Measurements from ENCODE around the gene DUOXA2.
A peak's percentile ranks its signal among the peaks of the same experiment; 100 is the strongest.
"Not testable (repeated sequence)": the region's sequence is repeated elsewhere in the genome, so short reads cannot be mapped to it uniquely, and the experiment has no call there.

DUOXA2 gene

DNA sequence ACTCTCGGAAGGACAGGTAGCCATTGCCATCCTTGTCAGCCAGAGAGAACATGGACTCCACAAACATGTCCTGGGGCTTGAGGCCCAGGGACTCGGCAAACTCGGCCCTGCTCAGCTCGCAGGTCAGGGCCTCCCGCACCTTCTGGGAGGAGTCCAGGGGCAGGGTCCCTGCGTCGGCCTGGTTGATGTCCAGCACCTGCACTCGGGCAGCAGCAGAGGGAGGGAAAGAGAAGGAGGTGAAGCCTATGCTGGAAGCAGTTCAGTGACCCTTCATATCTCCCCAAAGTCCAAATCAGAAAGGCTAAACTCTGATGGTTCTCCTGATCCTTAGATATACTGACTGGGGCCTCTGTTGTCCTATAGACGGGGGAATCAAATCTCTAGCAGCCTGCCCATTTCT, 10.0 kb upstream of the DUOXA2 start:
- H3K9me3 Mint-ChIP-seq; DNase-seq; H3K27ac Mint-ChIP-seq; ATAC-seq (replicated peaks); H3K4me3 Mint-ChIP-seq; H3K4me1 Mint-ChIP-seq; H3K36me3 Mint-ChIP-seq: not testable (repeated sequence)
- H3K27me3 Mint-ChIP-seq: peaks cover 29 to 74% of the 10 kb centered on the region in 2 donors

DNA sequence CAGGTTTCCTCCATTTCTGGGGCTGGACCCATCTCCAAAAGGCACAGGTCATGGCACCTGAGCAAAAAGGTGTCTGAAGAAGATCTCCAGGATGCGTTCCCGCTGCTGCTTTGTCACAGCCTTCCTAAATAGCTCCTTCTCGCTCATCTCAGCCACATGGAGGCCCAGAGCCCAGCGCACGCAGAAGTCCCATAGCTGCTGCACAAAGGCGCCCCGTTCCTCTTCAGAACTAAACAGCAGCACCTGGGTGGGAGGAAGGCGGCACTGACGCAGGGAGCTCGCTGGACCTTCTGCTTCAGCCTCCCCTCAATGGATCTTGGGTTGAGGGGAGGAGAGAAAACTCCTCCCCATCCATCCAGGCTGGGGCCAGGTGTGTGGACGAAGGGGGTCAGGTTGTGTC, 8.5 kb upstream of the DUOXA2 start:
- Mint-ChIP-seq H3K9me3 (no peaks in the 10 kb centered on the region), H3K27me3 (peaks cover 35 to 74% of the 10 kb centered on the region in 2 donors)

DNA sequence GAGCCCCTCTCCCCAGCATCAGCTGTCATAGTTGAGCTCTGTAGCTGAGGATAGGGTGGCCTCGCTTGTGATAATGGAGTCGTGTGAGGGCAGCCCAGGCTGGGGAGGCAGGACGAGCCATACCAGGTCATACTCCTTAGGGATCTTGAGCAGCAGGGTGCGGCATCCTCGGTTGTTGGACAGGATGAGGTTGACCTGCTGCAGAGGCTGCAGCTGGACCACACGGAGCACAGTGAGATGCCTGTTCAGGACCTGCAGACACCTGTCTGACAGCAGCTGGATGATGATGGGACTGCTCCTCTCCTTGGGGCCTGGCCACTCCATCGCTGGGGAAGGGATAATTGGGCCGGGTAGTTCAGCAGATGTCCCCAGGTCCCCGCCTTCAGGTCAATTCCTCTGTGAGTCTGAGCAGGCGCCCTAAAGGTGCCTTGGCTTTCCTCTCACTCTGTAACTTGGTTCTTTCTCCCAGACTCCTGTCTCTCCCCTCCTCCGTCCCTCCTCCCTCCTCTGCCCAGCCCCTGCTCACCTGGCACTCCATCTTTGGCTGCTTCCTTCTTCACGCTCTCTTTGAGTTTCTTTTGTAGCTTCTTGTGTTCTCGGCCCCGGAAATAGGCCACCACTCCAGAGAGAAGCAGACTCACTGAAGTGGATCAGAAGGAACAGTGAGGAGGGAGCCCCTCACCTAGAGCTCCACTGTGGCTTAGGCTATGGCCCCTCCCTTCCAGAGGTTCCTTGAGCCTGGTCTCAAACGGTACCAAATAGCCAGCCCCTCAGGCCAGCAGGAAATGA, 7.9 kb upstream of the DUOXA2 start:
- H3K4me1 Mint-ChIP-seq: peaks cover 2 to 6% of the 10 kb centered on the region in 2 donors
- H3K27ac Mint-ChIP-seq: no peak overlapping the region
- no peaks in the 10 kb centered on the region for H3K36me3 Mint-ChIP-seq
- peaks cover 36 to 75% of the 10 kb centered on the region in 2 donors for H3K27me3 Mint-ChIP-seq
- DNase-seq (no peak), ATAC-seq (replicated peaks) (no peak)
- H3K4me3 Mint-ChIP-seq: no peak overlapping the region
- H3K9me3 Mint-ChIP-seq: no peaks in the 10 kb centered on the region

More for the DNA sequence above, 8.5 kb upstream of the DUOXA2 start:
- Mint-ChIP-seq H3K36me3 (no peaks in the 10 kb centered on the region), H3K4me3 (no peak overlapping the region), H3K27ac (no peak overlapping the region), H3K4me1 (peaks cover 1 to 4% of the 10 kb centered on the region in 2 donors)
- no peak for DNase-seq
- no peak for ATAC-seq (replicated peaks)

DNA sequence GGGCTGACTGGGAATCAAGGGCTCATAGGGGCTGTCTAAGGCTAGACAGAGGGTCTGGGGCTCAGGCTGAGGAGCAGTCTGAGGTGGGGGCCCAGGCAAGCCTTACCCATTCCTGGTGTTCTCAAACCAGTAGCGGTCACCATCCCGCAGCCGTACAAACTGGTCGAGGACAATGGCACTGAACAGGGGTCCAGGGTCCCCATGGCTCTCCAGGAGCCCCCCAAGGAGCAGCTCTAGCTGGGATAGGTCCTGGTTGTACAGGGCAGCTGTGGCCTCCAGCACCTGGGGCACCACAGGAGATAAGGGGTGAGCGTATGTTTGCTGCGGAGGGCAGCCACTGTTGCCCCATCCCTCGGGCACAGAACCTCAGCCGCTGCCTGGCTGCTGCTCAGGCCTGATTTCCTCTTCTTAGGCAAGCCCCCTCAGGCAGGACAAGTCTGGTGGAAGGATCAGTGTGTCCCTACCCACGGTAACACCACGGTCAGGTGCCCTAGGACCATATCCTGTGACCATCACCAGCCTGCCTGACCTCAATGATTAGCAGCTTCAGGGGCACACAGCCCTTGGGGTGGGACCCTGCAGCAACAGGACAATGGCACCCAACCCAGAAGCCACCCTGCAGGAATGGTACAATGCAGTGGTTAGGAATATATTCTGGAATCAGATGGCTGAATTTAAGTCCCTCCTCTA, 6.0 kb upstream of the DUOXA2 start:
- Mint-ChIP-seq H3K27ac (no peak overlapping the region), H3K9me3 (no peaks in the 10 kb centered on the region), H3K36me3 (no peaks in the 10 kb centered on the region), H3K27me3 (peaks cover 50 to 79% of the 10 kb centered on the region in 2 donors), H3K4me3 (no peak overlapping the region), H3K4me1 (peaks cover 12 to 20% of the 10 kb centered on the region in 2 donors)
- DNase-seq: no peak
- ATAC-seq (replicated peaks): no peak

DNA sequence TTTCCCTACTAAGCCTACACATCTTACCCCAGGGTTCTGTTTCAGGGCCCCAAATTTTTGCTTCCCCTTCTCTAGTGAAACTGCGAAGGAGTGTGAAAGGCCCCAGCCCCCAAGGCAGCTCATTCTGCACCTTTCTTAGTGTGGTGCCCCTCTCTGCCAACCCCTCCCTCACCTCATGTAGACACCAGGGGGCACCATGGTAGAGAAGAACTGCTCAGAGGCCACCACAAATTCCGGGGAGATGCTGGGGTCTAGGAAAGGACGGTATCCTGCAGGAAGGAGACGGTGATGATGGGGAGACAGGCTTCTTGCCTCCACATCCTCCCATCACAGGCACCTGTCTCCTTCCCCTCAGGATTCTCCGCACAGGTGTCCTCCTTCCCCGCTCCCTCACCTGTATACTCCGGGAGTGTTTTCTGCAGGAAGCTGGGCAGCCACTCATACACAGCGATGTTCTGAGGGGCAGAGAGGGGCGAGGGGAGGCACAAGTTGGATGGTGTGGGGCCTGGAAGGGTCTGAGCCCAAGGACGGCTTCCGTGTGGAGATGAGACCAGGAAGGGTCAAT, 3.8 kb upstream of the DUOXA2 start:
- Mint-ChIP-seq H3K27me3 (peaks cover 67 to 85% of the 10 kb centered on the region in 2 donors), H3K9me3 (no peaks in the 10 kb centered on the region), H3K4me1 (peaks cover 28 to 42% of the 10 kb centered on the region in 2 donors), H3K4me3 (no peak overlapping the region), H3K36me3 (no peaks in the 10 kb centered on the region), H3K27ac (no peak overlapping the region)
- ATAC-seq (replicated peaks): no peak
- no peak for DNase-seq

DNA sequence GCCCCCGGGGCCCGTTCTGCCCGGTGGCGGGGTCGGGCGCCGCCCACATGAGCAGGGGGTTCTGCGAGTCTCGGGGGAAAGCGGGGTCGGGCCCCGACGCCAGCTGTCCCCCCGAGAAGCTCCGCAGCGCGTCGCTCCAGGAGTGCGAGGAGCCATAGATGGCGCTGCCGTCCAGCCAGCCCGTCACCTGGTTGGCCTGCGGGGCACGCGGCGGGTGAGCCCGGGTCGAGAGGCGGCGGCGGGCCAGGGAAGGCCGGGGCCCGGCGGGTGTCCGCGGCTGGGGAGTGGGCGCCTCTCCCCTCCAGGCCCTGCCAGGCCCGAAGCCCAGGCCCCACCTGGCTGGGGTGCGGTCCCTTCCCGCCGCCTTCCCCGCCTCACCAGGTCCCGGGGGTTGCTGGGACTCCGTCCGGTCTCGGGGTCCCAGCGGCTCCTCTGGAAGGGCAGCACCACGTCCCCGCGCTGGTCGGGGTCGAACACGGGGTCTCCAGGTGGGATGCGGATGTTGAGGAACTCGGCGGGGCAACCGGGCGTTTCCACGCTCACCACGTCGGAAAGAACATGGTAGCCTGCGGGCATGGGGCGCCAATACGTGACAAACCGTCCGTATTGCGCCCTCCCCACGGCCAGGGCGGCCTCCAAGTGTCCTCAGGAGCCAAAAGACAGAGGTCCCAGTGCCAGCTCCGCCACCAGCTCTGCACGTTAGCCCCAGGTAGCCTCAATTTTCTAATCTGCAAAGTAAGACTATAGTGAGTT, 2.6 kb upstream of the DUOXA2 start:
- peaks cover 33 to 54% of the 10 kb centered on the region in 2 donors for H3K4me1 Mint-ChIP-seq
- no peak for ATAC-seq (replicated peaks)
- peak overlapping the region in 1 of 2 donors; percentile 73 for H3K4me3 Mint-ChIP-seq
- H3K27me3 Mint-ChIP-seq: peaks cover 69 to 85% of the 10 kb centered on the region in 2 donors
- H3K9me3 Mint-ChIP-seq: no peaks in the 10 kb centered on the region
- H3K27ac Mint-ChIP-seq: peak overlapping the region; percentile 62
- H3K36me3 Mint-ChIP-seq: no peaks in the 10 kb centered on the region
- DNase-seq: no peak

DNA sequence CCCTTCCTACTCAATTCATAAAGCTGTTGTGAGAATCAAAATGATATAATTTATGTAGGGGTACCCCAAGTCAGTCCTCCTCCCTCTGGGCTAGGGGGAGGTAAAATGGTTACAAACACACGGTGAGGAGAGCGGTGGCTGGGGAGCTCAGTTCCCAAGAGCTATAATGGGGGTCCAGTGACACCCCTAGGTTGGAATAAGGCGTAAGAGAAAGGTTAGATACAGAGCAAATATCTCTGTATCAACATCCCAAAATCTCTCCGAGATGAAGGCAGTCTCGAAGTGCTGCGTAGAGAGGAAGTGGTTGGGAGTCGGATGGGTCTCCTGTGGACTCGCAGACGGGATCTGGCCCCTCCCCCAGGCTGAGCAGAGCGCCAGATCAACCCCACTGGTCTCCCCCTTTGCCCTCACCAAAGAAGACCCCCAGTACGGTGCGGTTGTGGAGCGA, 2.0 kb upstream of the DUOXA2 start:
- DNase-seq (no peak), ATAC-seq (replicated peaks) (no peak)
- no peaks in the 10 kb centered on the region for H3K36me3 Mint-ChIP-seq
- H3K27me3 Mint-ChIP-seq: peaks cover 68 to 84% of the 10 kb centered on the region in 2 donors
- peak overlapping the region; percentile 68 to 73 for H3K4me3 Mint-ChIP-seq
- H3K27ac Mint-ChIP-seq: peak overlapping the region; percentile 16
- peaks cover 36 to 58% of the 10 kb centered on the region in 2 donors for H3K4me1 Mint-ChIP-seq
- H3K9me3 Mint-ChIP-seq: no peaks in the 10 kb centered on the region

DNA sequence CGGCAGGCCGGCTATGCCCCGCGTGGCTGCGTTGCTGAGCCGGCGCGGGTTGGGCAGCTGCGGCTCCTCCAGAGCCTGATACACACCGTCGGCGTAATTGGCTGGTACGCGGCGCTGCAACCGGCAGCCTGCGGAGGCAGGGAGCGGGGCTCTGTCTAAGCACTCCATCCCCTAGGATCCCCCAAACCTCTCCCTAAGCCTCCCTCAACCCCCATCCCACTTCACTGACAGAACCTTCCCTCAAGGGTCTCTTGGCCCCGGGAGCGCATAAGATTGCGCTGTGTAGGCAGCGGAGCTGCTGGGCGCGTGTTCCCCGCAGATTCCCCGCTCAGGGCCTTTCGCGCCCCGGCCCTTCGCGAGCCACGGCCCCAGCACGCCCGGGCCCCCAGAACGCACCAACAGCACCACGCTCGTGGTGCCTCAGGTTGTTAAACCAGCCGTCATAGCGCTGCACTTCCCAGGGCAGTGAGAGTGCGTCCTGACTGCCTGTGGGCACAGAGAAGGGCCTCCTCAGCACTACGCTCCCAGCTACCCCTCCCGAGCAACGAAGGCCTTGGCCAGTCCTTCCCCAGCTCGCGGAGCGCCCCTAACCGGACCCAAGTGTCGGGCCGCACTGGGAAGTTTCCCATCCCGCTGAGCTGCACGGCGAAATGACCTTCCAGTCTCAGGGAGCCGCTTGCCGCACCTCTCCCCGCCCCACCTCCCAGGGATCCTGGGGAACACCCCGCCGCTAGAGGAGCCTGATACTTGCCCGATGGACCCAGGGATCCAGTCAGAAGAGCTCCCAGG, 1.3 kb upstream of the DUOXA2 start:
- no peak for DNase-seq

DNA sequence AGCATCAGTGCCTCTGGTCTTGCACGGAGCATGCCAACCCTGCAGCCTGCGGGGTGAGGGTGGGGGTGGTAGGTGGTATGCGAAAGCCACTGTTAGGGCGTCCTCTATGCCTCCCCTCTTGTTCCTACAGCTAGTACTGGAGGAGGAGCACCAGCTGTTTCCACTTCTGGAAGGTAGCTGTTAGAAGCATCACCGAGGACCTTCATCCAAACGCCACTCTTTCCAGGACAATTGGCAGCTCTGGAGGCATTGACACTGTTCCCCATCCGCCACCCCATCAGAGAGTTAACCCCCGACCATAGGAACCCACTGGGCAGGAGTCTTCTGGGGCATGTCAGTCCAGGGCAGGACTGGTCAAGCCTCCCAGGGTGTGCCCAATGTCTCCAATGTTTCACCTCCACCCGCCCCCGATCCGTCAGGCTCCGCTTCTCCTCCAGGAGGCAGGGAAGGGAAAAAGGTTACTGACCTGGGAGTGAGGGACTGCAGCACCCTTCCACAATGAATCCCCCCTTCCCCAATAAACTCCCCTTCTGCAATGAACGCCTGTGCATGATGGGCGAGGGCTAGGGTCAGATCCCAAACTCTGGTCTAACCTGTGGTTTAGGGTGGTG, 641 bp upstream of the DUOXA2 start:
- H3K4me3 Mint-ChIP-seq: peak overlapping the region; percentile 36 to 73
- H3K27ac Mint-ChIP-seq: no peak overlapping the region
- ATAC-seq (replicated peaks) (no peak), DNase-seq (no peak)
- H3K36me3 Mint-ChIP-seq: no peaks in the 10 kb centered on the region
- no peaks in the 10 kb centered on the region for H3K9me3 Mint-ChIP-seq
- H3K4me1 Mint-ChIP-seq: peaks cover 46 to 71% of the 10 kb centered on the region in 2 donors
- H3K27me3 Mint-ChIP-seq: peaks cover 79 to 89% of the 10 kb centered on the region in 2 donors

More for the DNA sequence above, 1.3 kb upstream of the DUOXA2 start:
- H3K4me3 Mint-ChIP-seq: peak overlapping the region; percentile 68 to 73
- H3K27ac Mint-ChIP-seq: peak overlapping the region; percentile 16
- H3K4me1 Mint-ChIP-seq: peaks cover 40 to 64% of the 10 kb centered on the region in 2 donors
- no peaks in the 10 kb centered on the region for H3K36me3 Mint-ChIP-seq
- ATAC-seq (replicated peaks): peak in 1 of 2 donors; percentile 22
- H3K27me3 Mint-ChIP-seq: peaks cover 72 to 87% of the 10 kb centered on the region in 2 donors
- H3K9me3 Mint-ChIP-seq: no peaks in the 10 kb centered on the region

DNA sequence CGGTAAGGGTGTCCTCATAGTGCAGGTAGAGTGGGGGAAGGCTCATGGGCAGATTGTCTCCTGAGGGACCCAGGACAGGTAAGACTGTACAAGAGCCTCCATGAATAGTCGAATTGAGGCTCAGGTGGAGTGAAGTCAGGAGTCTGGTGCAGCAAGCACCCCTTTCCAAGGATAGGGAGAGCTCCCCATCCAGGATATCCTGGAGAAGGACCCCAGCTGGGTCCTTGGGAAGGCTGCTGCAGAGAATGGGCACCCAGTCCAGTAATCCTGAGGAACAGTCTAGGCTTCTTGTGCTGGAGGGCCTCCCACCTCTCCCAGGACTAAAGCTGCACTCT, 592 bp downstream of the DUOXA2 start:
- Mint-ChIP-seq H3K27me3 (peaks cover 80 to 83% of the 10 kb centered on the region in 2 donors), H3K27ac (no peak overlapping the region), H3K4me1 (peaks cover 46 to 71% of the 10 kb centered on the region in 2 donors), H3K4me3 (peak overlapping the region in 1 of 2 donors; percentile 59), H3K36me3 (no peaks in the 10 kb centered on the region), H3K9me3 (no peaks in the 10 kb centered on the region)
- no peak for DNase-seq
- no peak for ATAC-seq (replicated peaks)

DNA sequence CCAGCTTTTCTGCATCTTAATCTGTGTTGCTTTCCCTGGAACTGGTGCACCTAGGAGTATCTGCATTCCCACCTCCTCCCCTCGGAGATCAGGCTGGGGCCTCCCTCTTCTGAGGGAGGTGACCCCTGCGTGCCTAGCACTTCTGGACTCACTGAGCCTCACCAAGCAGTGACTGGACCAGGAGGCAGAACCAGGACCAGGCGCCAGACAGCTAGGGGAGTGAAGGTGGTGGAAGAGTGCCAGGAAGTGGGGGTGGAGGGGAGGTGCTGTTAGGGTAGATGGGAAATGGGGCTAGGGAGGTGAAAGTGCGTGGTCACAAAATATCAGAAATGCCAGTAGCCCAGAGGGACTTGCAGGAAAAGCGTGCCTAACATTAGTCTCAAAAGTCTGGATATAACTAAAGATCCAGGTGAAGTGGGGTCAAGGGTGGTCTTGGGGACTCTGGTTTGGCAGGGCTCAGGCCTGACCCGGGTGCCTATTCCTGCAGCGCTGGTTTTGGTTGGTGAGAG, 1.2 kb downstream of the DUOXA2 start:
- H3K4me1 Mint-ChIP-seq: peaks cover 46 to 69% of the 10 kb centered on the region in 2 donors
- DNase-seq: no peak
- no peak overlapping the region for H3K4me3 Mint-ChIP-seq
- no peak for ATAC-seq (replicated peaks)
- no peaks in the 10 kb centered on the region for H3K36me3 Mint-ChIP-seq
- peaks cover 79 to 83% of the 10 kb centered on the region in 2 donors for H3K27me3 Mint-ChIP-seq
- no peak overlapping the region for H3K27ac Mint-ChIP-seq
- H3K9me3 Mint-ChIP-seq: no peaks in the 10 kb centered on the region

DNA sequence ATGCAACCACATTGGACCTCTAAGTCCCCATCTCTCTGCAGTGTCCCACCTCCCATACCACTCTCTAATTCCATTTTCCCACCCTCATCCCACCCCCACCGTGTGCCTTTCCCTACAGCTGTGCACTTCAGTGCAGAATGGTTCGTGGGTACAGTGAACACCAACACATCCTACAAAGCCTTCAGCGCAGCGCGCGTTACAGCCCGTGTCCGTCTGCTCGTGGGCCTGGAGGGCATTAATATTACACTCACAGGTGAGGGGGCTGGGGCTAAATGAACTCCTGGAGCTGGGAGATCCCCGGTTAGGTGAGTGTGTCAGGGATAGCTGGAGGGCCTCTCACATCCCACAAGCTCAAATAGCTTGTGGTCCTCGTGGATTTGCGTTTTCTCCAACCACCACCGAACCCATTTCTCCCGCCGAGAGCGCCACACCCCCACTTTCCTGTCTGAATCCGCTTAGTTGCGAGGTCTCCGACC, 1.9 kb downstream of the DUOXA2 start:
- H3K9me3 Mint-ChIP-seq: no peaks in the 10 kb centered on the region
- peak overlapping the region; percentile 37 to 49 for H3K4me3 Mint-ChIP-seq
- peaks cover 79 to 84% of the 10 kb centered on the region in 2 donors for H3K27me3 Mint-ChIP-seq
- DNase-seq (no peak), ATAC-seq (replicated peaks) (no peak)
- peaks cover 45 to 65% of the 10 kb centered on the region in 2 donors for H3K4me1 Mint-ChIP-seq
- no peak overlapping the region for H3K27ac Mint-ChIP-seq
- no peaks in the 10 kb centered on the region for H3K36me3 Mint-ChIP-seq
